Kidney (tissue), 14 donors: ENCODE data around the gene ASPM. TPM values are rescaled to one million over a fixed set of nuclear protein-coding genes. Genes with fewer than 3 reads are reported as not detected.

Source experiments
- DNase-seq, 5 donors: peaks; one replicate each; pipeline ENCODE4 v3.0.0-alpha.2; 2013 to 2020
- FAIRE-seq: peaks from 2 replicates; lab custom pipeline; 2012; peaks lifted over from hg19 to GRCh38; lab: Jason Lieb, UNC
- H3K27ac ChIP-seq, 2 donors: one replicate each; pipeline ENCODE4 v1.7.0; 2013; ENCODE audit warnings: low read depth in 2 of 2, low read length in 2 of 2, inconsistent platforms in 1 of 2
- H3K27me3 ChIP-seq: one replicate; pipeline ENCODE4 v1.7.1; 2013; ENCODE audit warnings: low read length, inconsistent platforms; ENCODE audit not compliant: control insufficient read depth, insufficient read depth
- H3K36me3 ChIP-seq, 3 donors: one replicate each; pipeline versions ENCODE4 v1.7.0 to v1.7.1; 2013; ENCODE audit warnings: low read length in 3 of 3, control low read depth in 1 of 3, inconsistent platforms in 1 of 3; ENCODE audit not compliant: insufficient read depth in 3 of 3, control insufficient read depth in 2 of 3
- H3K4me1 ChIP-seq, 3 donors: one replicate each; pipeline versions ENCODE4 v1.7.0 to v1.7.1; 2013; ENCODE audit warnings: low read length in 3 of 3, inconsistent platforms in 1 of 3, low read depth in 1 of 3; ENCODE audit not compliant: control insufficient read depth in 2 of 3, insufficient read depth in 2 of 3
- H3K4me3 ChIP-seq, 3 donors: one replicate each; pipeline versions ENCODE4 v1.7.0 to v1.8.1; 2013; ENCODE audit warnings: low read length in 3 of 3, control low read depth in 1 of 3, inconsistent platforms in 1 of 3
- H3K9ac ChIP-seq, 3 donors: one replicate each; pipeline versions ENCODE4 v1.7.0 to v1.7.1; 2013; ENCODE audit warnings: low read length in 3 of 3, control low read depth in 1 of 3, inconsistent platforms in 1 of 3
- H3K9me3 ChIP-seq, 3 donors: one replicate each; pipeline versions ENCODE4 v1.7.0 to v1.7.1; 2013; ENCODE audit warnings: low read length in 3 of 3, control low read depth in 1 of 3, inconsistent platforms in 1 of 3; ENCODE audit not compliant: control insufficient read depth in 2 of 3, insufficient read depth in 1 of 3
- intact Hi-C: fragments of 100-400 bp; cut with DNase I; formaldehyde crosslinking; loops from one replicate; pipeline ENCODE4 v1.11.1; 2022
- polyA plus RNA-seq: library from polyadenylated mRNA; stranded (reverse); fragments of 350-450 nt; fragmentation: Illumina TruSeq; extraction: RNeasy Lipid Tissue Mini Kit (QIAGEN cat#74804); gene quantifications from one replicate; pipeline ENCODE4 v1.2.3, GENCODE V29; 2014; ENCODE audit warnings: low read depth, low replicate concordance; ENCODE audit not compliant: insufficient read depth
- total RNA-seq: library from RNA; stranded (reverse); fragmentation: NEBNext Ultra II Directional; extraction: Animal tissue kit (Norgen Biotek cat#: 25700); gene quantifications from one replicate; pipeline ENCODE4 v1.2.1, GENCODE V29; 2021
- TF ChIP-seq, protein P1 (sequence below): IDR thresholded peaks from 3 replicates; pipeline ENCODE4 v1.5.1; 2012; ENCODE audit warnings: mild to moderate bottlenecking, moderate library complexity, borderline replicate concordance; ENCODE audit not compliant: insufficient read depth; ENCODE audit errors: extremely low read depth
- donor health status: control.
- donor health status: control.
- donor health status: control.
- donor health status: control.
- donor health status: control.
- donor health status: DM: yes; HTN: yes; CAD: no.
- donor health status: Normal renal cell carcinoma (clear cell type).

ASPM gene
- total and polyA plus RNA-seq, 2 donors from 2014 or later, result 0.06 to 0.69 TPM

DNA sequence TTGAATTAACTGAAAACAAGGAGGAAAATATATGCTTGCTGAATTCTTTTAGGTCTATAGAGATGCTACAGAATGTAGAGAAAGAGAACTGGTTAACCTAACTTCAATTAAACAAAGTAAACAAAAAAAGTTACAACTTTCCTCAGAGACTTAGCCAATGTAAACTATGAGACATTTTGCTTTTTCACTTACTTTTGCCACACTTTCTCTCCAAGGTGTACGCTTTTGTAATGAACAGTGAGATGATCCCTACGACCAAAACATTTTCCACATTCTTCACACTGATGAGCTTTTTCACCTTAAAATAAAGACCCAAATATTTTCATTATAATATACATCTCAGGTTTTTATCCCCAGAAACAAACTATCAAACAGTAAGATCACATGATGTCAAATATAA is 28.3 kb upstream of the ASPM start:
- DNase-seq, result no peak
- H3K9me3 ChIP-seq, result no peaks in the 10 kb centered on the region
- peaks cover 5 to 16% (median 8%) of the 10 kb centered on the region in 3 donors for H3K36me3 ChIP-seq
- H3K27me3 ChIP-seq, result no peaks in the 10 kb centered on the region
- no peak overlapping the region for H3K27ac ChIP-seq
- no peak overlapping the region for H3K9ac ChIP-seq
- TF ChIP-seq, protein P1, sequence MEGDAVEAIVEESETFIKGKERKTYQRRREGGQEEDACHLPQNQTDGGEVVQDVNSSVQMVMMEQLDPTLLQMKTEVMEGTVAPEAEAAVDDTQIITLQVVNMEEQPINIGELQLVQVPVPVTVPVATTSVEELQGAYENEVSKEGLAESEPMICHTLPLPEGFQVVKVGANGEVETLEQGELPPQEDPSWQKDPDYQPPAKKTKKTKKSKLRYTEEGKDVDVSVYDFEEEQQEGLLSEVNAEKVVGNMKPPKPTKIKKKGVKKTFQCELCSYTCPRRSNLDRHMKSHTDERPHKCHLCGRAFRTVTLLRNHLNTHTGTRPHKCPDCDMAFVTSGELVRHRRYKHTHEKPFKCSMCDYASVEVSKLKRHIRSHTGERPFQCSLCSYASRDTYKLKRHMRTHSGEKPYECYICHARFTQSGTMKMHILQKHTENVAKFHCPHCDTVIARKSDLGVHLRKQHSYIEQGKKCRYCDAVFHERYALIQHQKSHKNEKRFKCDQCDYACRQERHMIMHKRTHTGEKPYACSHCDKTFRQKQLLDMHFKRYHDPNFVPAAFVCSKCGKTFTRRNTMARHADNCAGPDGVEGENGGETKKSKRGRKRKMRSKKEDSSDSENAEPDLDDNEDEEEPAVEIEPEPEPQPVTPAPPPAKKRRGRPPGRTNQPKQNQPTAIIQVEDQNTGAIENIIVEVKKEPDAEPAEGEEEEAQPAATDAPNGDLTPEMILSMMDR, result no peak
- H3K4me1 ChIP-seq, result no peaks in the 10 kb centered on the region
- FAIRE-seq, result no peak
- intact Hi-C loops, result no loop called here
- no peak overlapping the region for H3K4me3 ChIP-seq

DNA sequence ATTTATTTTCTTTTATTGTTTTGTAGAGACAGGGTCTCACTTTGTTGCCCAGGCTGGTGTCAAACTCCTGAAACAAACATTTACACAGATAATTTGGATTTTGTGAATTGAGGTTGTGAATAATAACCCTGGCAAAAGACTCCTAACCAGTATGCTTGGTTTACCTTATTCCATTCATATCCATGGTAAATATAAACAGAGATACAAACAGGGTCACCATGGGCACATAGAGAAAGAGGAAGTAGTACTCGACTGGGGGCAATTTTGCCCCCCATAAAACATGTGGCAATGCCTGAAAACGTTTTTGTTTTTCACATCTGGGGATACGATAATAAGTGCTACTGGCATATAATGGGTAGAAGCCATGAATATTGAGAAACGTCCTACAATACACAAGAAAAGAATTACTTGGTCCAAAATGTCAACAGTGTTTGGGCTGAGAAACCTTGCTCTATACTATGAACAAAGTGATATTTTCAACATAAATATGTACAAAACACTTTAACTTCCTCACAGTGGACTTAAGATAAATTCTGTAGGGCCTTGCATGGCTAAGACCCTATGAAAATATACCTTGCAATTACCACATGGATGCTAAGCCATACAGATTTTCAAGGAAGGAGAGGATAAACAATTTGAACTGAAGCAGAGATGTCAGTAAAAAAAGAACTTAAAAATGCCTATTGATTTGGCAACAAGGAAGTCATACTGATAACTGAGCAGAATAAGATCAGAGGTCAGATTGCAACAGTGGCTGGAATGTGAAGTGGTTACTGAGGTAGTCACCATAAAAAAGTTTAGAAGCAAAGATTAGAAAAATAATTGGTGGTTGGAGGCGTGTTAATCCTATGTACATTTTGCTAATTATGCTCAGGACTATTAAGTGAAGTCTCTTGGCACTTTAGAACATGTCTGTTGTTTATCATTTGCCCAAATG is 27.4 kb upstream of the ASPM start:
- DNase-seq (no peak), FAIRE-seq (no peak)
- Histone ChIP-seq H3K9me3 (no peaks in the 10 kb centered on the region), H3K4me1 (no peaks in the 10 kb centered on the region), H3K27me3 (no peaks in the 10 kb centered on the region), H3K9ac (no peak overlapping the region), H3K36me3 (peaks cover 0 to 13% (median 6%) of the 10 kb centered on the region in 3 donors), H3K4me3 (no peak overlapping the region), H3K27ac (no peak overlapping the region)
- TF ChIP-seq, protein P1, result no peak
- intact Hi-C loops, result no loop called here

DNA sequence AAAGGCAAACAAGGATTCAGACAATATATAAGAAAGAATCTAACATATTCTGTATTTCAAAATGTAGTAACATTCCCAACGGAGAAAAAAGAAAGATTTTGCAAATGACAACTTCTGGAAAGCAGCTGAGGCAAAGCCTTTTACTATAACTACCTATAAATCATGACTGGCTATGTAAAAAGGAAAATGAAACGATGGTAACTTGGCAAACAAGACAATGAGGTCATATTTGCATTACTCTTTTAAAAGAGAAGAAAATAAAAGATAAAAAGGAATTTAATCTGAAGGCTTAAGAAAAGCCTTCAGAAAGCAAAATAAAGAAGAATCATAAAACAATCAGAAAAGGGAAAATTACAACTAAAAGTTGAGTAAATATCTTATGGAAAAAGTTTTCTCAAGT is 25.1 kb upstream of the ASPM start:
- Histone ChIP-seq H3K4me3 (no peak overlapping the region), H3K27ac (no peak overlapping the region), H3K4me1 (no peaks in the 10 kb centered on the region), H3K27me3 (no peaks in the 10 kb centered on the region), H3K9me3 (no peaks in the 10 kb centered on the region), H3K9ac (no peak overlapping the region), H3K36me3 (peaks cover 0 to 8% (median 6%) of the 10 kb centered on the region in 3 donors)
- TF ChIP-seq, protein P1, result no peak
- FAIRE-seq (no peak), DNase-seq (peak in 1 of 5 donors; percentile 32)
- intact Hi-C loops, result no loop called here
